ENCODE measurements around the gene MCOLN1.

Gene MCOLN1

DNA sequence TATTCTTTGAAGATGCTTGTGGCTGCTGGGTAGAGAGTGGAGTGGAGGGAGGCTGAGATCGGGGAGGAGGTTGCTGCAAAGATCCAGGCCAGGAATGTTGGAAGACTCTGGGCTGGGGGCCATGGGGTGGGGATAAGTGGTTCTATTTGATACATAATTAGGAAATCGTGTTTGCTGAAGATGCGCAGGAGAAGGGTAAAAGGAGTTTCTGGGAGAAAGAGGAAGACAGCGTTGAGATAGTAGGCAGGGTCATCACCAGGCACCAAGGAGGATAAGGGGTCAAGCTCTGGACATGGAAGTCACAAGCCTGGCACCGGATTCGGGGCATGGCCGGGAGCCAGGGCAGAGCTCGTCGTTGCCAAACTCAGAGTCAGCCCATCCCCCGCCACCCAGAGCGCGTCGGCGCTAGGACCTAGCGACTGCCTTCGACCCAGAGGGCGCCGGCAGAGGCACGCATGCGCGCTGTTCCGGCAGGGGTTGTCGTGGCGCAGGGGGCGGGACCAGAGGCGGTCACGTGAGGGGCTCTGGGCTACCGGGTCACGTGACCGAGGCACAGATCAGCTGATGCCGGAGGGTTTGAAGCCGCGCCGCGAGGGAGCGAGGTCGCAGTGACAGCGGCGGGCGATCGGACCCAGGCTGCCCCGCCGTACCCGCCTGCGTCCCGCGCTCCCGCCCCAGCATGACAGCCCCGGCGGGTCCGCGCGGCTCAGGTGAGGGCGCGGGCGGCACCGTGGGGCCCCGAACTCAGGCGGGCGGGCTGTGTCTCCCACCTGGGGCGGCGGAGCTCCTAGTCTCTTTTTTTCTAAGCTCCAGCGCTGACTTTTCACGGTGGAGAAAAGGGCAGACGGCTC lies at the start of gene MCOLN1:
Gene MCOLN1 (plus strand): TSS at position 553 of the 851 bp plus-strand sequence. CDS start 127 bp downstream, at position 680.
- peak; percentile 100 for DNase-seq (ENCODE audit: low spot score)

DNA sequence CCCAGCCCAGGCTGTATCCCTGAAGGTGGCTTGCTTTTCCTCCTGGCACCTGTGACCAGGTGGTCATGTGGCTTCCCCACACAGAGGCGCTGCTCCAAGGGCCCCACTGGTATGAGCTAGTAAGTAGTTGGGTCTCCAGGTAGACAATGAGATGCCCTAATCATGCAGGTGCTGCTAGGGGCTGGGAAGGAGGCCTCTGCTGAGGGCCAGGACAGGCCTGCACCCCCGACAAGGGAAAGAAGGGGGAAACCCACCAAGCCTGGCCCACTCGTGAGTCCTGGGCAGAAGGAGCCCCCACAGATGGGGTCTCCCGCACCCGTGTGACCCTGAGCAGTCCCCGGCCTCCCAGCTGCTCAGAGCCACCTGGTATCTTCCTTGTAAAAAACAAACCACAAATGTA lies 46.8 kb upstream of the MCOLN1 start:
- no peak for DNase-seq (ENCODE audit: low spot score)

DNA sequence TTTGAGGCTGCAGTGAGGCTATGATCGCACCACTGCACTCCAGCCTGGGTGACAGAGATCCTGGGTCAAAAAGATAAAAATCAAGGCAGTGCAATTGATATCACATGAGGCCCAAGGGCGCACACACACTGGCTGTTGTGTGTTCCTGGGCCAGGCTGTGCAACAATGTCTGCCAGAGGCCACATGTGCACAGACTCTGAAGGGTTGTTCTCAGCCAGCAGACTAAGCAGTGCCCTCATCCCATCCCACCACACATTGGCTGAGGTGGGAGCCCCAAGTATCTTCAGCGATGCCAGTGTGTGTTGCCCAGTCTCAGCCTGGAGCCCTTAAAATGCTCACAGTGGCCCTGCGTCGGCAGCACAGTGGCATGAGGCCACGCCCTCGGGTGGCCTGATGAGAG lies 46.2 kb upstream of the MCOLN1 start:
- DNase-seq (ENCODE audit: low spot score), result no peak

DNA sequence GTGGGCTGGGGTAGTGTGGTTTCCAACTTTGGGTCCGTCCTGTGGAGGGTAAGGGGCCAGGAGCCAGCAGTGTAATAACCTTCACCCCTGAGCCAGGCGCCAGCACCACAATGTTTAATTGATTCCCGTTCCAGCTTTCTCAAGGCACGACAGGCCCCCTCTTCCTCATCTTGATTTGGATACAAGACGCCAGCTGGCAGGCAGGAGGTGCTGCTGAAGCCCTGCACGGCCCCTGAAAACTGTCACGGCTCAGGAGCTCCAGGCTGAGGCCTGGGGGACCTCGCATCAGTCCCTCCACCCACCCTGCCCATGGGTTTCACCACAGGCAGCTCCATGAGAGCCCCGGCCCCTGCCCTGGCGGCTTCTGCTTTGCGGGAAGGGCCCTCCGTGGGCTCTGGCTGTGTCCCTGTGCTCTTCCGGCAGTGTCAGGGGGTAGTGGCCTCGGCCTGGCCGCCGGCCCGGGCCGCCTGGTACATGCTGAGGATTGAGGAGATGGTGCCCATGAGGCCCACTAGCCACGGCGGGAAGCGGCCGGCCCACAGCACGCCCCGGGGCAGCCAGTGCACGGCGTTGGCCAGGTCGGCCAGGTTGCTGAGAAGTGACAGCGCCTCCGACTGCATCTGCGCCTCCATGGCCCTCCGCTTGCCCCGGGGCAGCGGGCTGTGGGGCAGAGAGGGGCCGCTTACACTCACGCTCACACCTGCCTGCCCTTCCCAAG lies 45.5 kb upstream of the MCOLN1 start:
- no peak for DNase-seq (ENCODE audit: low spot score)

DNA sequence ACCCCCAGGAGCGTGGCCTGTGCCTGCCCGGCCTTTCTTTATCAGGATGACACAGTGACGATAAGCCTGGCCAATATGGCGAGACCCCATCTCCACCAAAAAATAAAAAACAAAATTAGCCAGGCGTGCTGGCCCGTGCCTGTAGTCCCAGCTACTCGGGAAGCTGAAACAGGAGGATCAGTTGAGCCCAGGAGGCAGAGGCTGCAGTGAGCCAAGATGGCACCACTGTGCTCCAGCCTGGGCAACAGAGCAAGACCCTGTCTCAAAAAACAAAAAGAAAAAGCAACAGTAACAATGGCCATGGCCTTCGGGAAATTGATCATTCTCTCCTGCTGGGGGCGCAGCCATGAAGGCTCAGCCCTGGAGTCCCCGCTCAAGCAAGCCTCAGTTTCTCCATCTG lies 44.7 kb upstream of the MCOLN1 start:
- DNase-seq (ENCODE audit: low spot score), result no peak

DNA sequence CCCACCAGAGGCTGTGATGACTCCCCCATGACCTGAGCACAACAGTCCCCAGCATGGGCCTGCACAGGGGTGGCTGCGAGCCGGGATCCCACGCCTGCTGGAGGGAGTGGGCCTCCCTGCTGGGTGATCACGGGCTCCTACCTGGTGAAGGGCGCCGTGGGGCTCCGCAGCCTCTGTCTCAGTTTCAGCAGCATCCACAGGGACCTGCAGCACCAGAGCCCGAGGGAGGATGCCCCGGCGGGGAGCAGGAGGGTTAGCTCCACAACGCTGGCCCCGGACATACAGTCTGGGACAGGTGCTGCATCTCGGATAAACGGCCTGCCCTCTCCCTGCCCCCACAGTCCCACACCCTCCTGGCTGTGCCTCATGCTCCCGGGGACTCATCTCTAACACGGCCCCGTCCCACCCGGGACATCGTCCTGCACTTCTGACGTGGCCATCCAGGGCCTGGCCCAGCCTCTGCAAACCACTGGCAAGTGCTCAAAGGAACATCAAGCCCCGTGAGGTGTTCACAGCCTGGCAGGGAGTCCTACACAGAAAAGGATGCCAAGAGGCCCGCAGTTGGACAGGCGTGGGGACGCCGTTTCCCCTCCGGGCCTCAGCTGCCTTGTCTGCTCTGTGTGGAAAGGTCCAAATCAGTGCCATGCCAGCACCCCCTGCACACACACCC lies 44.1 kb upstream of the MCOLN1 start:
- no peak for DNase-seq (ENCODE audit: low spot score)

DNA sequence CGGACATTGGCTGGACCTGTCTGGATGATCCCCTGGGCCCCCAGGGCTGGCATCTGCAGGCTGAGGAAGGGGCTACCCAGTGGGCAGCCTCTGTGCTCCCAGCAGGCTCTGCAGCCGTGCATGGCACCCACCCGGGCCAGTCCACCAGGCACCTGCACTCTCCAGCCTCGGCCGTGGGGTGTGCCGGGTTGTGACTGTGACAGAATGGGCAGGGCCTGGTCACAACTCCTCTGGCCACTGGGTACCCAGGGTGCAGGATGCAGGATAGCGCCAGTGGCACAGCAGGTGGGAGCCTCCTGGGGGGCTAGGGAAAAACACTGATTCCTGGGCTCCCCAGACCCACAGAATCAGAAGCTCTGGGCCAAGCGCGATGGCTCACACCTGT lies 43.6 kb upstream of the MCOLN1 start:
- DNase-seq (ENCODE audit: low spot score), result no peak

DNA sequence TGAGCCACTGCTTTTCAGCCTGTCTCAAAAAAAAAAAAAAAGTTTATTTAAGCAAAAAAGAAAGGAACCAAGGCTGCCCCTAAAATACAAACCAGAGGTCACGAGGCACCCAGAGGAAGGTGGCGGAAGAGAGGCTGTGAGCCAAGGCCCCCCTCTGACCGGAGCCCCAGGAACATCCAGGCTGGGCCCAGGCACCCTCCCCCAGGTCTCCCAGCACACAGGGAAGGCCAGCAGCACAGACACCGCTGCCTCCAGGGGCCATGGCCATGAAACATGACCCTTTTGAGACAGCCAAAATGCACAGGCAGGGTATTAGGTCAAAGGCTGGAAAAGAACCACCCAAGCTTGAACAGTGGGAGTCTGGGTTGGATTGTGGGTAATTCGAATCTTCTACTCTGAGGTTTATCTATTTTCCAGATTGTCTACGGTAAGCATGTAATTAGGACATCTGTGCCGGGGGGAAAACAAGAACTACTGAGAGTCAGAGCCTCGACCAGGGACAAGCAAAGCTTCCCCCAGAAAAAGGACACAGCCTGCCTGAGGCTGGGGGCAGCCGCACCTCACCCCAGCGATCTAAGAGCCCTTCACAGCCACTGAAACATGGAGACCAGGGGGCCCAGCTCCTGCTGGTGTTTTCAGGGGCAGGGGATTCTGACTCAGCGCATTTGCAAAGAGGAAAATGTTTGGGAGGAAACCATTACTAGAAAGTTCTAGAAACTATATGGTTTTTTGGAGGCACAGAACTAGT lies 42.0 kb upstream of the MCOLN1 start:
- DNase-seq (ENCODE audit: low spot score), result no peak

DNA sequence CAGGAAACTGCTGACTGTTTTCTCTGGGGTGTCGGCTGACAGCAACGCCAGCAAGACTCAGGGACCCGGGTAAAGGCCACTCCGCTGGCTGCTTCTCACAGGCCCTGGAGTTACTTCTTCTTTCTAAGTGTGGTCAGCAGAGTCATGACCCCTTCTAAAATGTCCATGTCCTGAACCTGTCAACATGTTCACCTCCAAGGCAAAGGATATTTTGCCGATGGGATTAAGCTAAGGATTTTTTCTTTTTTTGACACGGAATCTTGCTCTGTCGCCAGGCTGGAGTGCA lies 41.5 kb upstream of the MCOLN1 start:
- DNase-seq (ENCODE audit: low spot score), result no peak

DNA sequence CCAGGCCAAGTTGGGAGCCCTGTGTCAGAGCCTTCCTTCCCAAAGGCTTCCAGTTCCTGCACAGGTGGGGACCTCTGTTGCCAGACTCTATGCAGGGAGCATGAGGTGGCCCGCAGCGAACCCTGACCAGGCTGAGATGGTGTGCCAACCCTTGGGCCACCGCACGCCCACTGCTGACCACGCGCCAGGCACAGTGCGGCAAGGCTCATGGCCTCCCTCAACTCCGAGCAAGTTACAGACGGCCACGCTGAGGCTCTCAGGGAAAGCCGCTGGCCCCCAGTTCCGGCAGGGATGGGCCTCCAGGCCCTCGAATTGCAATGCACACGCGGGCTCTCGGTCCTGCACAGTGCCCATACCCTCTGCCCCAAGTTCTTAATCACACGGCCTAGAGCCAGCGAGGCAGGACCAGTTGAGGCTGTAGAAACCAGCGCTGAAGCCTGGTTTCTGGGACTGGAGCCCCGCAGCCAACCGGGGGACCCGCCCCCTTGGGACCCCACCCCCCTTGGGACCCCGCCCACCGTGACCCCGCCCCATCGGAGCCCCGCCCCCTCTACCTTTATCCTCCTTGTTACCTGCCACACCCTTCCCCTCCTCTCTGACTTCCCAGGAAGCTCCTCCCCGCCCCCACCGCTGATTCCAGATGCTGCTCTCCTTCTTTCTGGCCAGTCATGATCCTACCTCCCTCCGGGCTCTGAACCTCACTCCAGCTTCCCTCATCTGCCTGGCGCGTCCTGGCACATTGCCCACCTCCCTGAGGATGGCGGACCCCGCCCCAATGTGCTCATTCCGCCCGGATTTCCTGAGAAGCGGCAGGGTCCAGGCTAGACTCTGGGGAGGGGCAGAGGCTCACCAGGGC lies 39.6 kb upstream of the MCOLN1 start:
- DNase-seq (ENCODE audit: low spot score), result no peak

DNA sequence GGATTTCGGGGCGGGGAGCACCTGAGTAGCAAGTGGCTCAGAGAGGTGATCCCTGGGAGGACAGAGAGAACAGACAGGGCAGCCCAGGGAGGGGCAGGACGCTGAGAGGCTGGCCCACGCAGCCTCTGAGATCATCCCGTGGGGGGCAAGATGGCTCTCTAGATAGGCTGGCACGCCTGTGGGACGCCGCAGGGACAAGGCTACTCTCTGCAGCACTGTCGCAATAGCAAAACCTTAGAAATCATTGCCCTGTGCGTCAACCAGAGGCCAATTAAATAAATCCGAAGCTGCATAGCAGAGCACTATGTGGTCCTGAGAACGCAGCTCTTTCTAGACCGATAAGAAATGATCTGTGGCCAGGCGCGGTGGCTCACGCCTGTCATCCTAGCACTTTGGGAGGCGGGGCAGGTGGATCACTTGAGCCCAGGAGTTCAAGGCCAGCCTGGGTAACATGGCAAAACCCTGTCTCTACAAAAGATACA lies 38.7 kb upstream of the MCOLN1 start:
- DNase-seq (ENCODE audit: low spot score), result no peak

DNA sequence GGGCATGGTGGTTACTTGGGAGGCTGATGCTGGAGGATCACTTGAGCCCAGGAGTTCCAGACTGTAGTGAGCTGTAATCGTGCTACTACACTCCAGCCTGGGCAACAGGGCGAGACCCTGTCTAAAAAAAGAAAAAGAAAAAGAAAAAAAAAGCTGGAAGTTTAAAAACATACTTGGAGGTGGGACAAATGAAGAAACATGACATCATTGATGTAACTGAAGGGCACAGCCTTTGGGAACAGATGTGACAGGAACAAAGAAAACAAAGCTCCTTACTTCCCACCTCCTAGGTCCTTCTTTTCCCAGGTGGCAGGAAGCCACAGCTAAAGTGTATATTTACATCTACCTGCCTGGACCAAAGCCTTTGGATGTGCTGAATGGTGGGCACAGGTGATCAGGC lies 35.5 kb upstream of the MCOLN1 start:
- no peak for DNase-seq (ENCODE audit: low spot score)

DNA sequence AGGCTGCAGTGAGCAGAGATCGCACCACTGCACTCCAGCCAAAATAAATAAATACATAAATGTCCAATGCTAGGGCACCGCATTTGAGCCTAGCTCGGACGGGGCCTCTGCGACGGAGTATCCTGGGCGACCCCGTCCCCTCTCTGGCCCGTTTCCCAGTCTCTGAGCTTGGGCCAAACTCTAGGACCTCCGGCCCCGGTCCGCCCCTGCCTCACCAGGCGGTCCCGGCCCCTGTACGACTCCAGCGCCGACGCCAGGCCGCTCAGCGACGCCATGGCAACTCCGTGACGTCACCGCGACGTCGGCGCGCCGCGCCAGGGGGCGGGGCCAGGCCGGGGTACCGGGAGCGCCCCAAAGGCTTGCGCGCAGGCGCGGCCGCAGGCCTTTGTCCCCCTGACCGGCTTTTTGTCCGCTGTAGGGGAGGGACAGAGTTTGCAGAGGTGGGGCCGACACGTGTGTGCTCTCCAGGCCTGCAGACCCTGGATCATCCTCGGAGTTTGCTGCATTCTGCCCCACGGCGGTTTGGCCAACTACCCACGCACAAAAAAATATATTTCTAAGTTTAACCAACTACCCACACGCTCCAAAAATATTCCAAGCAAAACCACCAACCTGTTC lies 33.6 kb upstream of the MCOLN1 start, which contains the start of gene PEX11G:
Gene PEX11G (minus strand): TSS at position 300 of the 618 bp plus-strand sequence. CDS start 25 bp downstream, at position 275.
- peak; percentile 99 for DNase-seq (ENCODE audit: low spot score)

DNA sequence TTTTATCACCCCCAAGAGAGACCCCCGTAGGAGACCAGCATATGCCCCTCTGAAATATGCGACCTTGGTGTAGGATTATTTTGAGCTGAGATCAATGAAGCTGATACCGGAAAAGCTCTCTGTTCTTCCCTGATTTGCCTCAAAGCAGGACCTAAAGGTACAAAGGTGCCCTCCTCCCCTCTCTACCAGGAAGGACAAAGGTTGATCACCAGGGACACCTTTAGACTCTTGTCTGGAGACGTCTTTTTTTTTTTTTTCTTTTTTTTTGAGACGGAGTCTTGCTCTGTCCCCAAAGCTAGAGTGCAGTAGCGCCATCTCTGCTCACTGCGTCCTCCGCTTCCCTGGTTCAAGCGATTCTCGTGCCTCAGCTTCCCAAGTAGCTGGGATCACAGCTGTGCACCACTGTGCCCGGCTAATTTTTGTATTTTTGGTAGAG lies 32.8 kb upstream of the MCOLN1 start:
- DNase-seq (ENCODE audit: low spot score), result no peak

DNA sequence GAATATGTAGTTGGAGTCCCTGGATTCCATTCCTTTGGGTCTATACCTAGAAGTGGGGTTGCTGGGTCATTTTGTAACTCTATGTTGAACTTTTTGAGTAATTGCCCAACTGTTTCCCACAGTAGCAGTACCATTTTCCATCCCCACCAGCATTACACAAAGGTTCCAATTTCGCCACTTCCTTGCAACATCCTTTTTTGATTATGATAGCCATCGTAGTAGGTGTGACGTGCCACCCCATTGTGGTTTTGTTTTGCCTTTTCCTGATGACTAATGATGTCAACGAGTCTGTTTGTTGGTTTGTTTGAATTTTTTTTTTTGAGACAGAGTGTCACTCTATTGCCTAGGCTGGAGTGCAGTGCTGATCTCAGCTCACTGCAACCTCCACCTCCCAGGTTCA lies 30.3 kb upstream of the MCOLN1 start:
- DNase-seq (ENCODE audit: low spot score), result no peak

DNA sequence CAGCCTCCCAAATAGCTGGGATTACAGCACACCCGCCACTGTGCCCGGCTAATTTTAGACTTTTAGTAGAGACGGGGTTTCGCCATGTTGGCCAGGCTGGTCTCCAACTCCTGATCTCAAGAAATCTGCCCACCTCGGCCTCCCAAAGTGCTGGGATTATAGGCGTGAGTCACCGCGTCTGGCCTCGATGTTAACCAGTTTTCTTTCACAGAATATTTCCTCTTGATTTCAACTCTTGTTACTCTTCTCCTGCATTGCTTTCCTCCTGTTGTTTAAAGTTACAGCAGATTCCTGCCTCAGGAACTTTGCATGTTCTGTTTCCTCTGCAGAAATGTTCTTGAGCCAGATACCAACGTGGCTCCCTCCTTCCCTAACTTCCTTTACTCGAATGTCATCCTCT lies 29.9 kb upstream of the MCOLN1 start:
- no peak for DNase-seq (ENCODE audit: low spot score)

DNA sequence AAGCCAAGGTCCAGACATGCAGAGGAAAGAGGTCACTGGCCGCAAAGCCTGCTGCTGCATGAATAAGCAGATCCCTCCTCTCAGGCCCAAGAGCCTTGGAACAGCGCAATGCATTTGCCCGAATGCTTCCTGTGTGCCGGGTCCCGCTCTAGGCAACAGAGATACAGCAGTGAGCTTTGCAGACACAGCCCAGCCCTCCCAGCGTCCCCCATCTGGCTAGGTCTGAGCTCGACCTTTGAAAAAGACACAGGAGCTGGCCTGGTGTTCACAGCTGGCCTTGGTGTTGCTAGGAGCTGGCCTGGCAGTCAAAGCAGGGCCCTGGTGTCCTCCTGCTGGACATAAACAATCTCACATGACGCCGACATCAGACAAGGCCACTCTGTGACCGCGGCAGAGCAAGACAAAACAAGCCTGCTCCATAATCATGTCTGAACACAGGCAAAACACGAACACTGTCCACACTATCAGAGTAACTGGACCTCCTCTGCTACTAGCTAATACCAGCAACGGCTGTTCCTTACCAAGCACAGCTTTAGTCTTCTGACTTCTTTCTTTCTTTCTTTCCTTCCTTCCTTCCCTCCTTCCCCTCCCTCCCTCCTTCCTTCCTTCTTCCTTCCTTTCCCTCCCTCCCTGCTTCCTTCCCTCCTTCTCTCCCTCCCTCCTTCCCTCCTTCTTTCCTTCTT lies 27.9 kb upstream of the MCOLN1 start:
- peak; percentile 64 for DNase-seq (ENCODE audit: low spot score)

DNA sequence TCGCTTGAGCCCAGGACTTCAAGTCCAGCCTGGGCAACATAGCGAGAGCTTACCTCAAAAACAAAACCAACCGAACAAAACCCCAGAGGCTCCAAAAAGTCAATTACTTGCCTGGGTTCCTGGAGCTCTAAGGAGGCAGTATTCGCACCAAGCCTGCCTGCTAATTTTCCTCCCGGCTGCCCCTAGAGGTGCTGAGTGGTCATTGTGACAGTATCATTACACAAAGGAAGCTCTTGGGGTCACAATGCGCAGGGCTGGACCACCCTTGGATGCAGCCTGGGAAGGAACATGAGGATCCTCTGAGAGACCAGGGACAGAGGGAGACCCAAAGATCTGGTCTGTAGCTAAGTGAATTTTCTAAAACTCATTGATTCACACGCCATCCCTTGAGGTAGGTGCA lies 25.1 kb upstream of the MCOLN1 start:
- DNase-seq (ENCODE audit: low spot score), result no peak

DNA sequence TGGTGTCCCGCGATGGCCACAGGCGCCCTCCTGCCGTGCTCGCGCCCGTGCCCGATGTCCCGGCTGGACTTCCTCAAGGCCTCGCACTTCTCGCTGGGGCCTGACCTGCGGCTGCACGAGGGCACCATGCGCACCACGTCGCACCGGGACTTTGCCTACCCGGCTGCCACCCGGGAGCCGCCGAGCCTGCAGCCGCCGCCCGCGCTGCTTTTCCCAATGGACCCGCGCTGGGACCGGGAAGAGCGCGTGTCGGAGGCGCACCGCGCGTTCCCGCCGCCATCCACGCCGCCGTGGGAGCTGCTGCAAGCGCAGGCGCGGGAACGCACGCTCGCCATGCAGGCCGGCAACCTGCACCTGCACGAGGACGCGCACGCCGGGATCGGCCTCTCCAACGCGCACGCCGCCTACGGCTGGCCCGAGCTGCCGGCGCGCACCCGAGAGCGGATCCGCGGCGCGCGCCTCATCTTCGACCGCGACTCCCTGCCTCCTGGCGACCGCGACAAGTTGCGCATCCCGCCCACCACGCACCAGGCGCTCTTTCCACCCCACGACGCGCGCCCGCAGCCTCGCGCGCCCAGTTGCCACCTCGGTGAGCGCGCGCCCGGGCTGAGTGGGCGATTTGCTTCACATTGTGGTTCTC lies 21.5 kb upstream of the MCOLN1 start:
- peak; percentile 63 for DNase-seq (ENCODE audit: low spot score)

DNA sequence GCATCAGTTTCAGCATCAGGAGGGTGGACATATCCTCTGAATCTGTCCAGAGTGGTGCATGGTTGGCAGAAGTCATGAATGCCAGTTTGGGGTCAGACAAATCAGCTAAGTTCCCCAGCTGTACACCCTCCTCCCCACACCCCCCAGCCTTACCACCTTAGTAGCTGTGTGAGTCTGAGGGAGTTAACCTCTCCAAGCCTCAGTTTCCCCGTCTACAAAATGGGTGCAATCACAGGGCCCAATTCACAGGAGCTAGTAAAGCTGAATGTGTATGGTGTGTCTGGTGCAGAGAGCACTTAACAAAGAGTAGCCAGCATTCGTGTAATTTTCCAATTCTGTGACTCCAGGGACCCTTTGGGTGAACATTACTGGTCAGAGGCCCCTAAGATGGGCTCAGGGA lies 19.9 kb upstream of the MCOLN1 start:
- no peak for DNase-seq (ENCODE audit: low spot score)
